HK-2 (cell line): ENCODE measurements around the gene ARMH3.
"Not testable (repeated sequence)": the region's sequence is repeated elsewhere in the genome, so short reads cannot be mapped to it uniquely, and the experiment has no call there.

ENCODE experiments used
- DNase-seq: peaks from one replicate; pipeline ENCODE4 v3.0.0-alpha.2; 2018; ENCODE audit not compliant: unreplicated experiment

ARMH3 gene

DNA sequence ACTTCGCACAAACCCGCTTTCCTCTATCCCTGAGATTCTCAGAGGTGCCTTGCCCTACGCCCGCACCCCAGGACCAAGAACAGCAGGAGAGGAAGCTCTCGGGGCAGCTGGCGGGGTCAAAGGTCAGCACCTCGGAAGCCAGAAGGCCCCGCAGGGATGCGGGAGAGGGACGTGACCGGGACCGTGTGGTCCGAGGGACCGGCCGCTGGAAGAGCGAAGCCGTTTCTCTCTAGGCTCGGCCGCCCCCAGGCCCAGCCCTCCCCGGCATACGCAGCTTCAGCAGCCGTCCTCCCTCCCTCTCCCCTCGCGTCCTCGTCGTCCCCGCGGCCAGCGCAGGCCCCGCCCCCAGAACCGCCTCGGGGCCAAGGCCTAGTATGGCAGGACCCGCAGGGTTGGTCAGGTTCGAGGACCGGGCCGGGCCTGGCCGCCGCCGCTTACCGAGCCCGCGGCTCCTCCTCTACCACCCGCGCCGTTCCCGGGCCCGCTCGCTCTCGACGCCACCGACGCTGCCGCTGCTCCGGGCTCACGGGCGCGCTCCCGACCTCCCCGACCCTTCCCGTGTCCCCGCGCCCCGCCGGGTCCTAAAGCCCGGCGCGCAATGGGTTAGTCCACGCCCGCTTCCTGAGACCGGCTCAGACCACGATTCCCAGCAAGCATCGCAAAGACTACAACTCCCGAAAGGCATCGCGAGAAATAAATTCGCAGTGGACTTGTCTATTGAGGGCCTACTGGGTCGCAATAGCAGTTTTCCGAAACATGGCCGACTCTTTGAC is at the start of gene ARMH3:
ARMH3 (minus strand) TSS at position 527 of the 773 bp plus-strand sequence. CDS start 16,059 bp downstream, outside the sequence.
- peak; percentile 96 for DNase-seq

GRCh38 chr10:102102421-102102820 is 46.4 kb upstream of the ARMH3 start:
- DNase-seq = no peak

GRCh38 chr10:102101152-102101551 is 45.2 kb upstream of the ARMH3 start:
- no peak for DNase-seq

DNA sequence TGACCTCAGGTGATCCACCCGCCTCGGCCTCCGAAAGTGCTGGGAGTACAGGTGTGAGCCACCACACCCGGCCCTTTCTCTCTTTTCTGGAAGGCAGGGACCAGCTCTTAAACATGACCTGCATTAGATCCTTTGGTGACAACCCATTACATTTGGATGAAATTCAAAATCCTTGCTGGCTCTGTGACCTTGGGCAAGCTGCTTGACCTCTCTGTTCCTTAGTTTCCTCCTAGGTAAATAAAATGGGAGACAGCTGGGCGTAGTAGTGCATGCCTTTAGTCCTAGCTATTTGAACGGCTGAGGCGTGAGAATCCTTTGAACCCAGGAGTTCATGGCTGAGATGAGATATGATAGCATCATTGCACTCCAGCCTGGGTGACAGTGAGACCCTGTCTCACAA is 40.5 kb upstream of the ARMH3 start:
- no peak for DNase-seq

GRCh38 chr10:102090772-102091171 is 34.8 kb upstream of the ARMH3 start:
- DNase-seq = no peak

DNA sequence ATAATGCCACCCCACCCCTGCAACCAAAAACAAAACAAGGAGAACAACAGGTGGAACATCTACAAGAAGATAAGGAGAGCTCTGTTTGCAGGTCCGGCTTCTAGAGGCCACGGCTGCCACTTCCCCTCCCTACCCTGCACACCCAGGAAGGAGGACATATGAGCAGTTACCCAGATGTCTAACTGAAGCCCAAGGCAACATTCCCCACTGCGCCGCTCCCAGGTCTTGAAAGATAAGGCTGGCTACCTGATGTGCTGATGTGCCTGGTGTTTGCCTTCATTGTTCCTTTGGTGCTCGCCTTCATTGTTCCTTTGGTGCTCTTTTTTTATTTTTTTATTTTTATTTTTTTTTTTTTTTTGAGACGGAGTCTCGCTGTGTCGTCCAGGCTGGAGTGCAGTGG is 30.2 kb upstream of the ARMH3 start:
- no peak for DNase-seq

- no peak for DNase-seq
Observed at GRCh38 chr10:102085336-102085735, 29.4 kb upstream of the ARMH3 start.

GRCh38 chr10:102083541-102083940 is 27.6 kb upstream of the ARMH3 start:
- DNase-seq = no peak

DNA sequence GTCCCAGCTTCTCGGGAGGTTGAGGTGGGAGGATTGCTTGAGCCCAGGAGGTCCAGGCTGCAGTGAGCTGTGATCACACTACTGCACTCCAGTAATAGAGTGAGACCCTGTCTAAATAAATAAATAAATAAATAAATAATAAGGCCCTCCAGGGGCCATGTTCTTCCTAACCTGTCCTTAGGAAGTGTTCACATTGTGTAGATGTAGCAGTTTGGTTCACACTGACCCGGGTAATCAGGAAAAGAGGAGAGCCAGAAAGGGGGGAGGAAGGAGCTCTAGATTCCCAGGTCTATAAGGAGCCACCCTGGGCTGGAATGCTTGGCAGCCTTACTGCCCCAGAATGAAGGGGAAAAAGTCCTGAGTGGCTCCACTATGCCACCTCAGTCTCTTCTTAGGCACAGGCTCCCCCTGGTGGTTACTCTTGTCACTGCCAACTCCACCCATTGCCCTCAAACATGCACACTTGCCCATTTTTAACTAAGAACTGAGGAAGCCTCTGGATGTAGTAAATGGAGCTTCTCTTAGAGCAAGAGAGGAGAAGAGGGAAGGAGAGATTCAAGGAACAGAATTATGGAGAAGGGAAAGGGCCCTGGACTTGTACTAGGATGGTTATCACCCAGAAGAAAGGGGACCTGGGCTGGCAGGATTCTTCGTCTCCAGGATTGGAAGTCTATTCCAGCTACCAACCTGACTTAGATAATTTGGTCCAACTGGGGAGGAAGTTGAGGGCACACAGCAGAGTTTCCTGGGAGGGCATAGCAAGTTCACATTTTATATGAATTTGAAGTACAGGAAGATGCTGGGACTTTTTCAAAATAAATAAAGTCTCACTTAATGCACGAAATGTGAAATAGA is 16.9 kb upstream of the ARMH3 start:
- peak; percentile 85 for DNase-seq

- DNase-seq = no peak
Observed at GRCh38 chr10:102069071-102069470, 13.1 kb upstream of the ARMH3 start.

DNA sequence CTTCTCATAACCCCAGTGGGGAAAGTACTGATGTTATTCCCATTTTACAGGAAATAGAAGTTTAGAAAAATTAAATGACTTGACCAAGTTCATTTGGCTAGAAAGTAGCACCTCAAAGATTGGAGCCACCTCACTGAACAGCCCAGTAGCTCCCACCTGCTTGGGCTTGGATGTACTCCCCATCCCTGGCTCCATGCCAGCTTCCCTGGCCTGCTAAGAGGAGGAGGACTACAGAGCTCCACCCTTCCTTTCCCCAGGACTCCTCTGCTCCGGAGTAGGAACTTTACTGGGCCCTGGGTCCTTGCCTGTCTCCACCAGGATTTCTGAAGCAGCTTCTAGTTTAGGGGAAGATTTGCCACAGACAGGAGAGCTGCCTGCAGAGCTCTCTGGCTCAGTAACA is 12.2 kb upstream of the ARMH3 start:
- DNase-seq = no peak

GRCh38 chr10:102067091-102067916 is 11.3 kb upstream of the ARMH3 start:
- DNase-seq = no peak

DNA sequence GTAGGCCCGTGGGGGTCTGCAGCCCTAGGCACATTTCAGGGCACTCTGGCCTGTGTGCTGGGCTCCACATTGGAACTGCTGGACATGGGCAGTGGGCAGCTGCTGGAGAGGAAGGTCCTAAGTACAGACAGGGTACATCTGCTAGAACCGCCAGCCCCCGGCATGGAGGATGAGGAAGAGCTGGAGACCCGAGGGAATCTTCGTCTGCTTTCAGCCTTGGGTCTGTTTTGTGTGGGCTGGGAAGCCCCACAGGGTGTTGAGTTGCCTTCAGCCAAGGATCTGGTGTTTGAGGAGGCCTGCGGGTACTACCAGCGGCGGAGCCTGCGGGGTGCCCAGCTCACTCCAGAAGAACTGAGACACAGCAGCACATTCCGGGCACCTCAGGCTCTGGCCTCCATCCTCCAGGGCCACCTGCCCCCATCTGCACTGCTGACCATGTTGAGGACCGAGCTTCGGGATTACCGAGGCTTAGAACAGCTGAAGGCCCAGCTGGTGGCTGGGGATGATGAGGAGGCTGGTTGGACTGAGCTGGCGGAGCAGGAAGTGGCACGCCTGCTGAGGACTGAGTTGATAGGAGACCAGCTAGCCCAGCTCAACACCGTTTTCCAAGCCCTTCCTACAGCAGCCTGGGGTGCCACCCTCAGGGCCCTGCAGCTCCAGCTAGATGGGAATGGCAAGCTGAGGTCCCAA is 10.6 kb upstream of the ARMH3 start:
- DNase-seq = no peak

DNA sequence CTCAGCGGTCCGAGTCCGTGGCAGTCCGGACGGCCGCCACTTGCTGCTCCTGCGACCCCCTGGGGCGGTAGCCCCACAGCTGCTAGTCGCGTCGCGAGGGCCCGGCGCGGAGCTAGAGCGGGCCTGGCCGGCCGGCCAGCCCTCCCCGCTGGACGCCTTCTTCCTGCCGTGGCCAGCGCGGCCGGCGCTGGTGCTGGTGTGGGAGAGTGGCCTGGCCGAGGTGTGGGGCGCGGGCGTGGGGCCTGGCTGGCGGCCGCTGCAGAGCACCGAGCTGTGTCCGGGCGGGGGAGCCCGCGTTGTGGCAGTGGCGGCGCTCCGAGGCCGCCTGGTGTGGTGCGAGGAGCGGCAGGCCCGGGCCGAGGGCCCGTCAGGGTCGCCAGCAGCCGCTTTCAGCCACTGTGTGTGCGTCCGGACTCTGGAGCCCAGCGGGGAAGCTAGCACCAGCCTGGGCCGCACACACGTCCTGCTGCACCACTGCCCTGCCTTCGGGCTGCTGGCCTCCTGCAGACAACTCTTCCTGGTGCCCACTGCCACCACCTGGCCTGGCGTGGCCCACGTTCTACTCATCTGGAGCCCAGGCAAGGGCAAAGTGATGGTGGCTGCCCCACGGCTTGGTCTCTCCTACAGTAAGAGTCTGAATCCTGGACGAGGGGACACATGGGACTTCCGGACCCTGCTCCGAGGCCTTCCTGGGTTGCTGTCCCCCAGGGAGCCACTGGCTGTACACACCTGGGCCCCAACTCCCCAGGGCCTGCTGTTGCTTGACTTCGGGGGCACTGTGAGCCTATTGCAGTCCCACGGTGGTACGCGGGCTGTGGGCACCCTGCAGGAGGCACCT is 9.8 kb upstream of the ARMH3 start:
- DNase-seq = peak; percentile 57

DNA sequence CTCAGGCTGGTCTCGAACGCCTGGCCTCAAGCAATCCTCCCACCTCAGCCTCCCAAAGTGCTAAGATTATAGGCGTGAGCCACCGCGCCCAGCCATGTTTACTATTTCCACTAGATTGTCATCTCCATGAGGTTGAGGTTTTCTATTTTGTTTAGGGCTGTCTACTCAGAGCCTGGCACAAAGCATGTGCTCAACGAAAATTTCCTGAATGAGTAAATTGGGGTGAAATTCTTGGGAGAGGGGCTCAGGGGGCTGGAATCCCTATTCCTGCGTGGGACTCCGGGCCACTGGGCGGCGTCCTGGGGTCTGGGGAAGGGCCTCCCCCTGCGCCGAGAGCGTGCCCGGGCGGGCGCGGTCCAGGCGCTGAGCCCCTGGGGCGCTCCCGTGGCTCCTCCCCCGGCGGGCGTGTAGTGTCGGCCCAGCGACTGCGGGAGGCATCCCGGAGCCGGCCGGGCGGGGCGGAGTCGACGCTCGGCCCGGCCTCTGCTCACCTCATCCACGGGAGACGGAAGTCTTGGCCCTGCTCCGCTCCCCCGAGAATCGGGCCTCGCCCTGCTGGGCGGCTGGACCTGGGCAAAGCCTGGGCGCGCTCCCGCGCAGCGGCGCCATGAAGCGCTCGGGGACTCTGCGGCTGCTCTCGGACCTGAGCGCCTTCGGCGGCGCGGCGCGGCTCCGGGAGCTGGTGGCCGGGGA is 9.0 kb upstream of the ARMH3 start, which contains the start of gene HPS6:
HPS6 (plus strand) TSS at position 482 of the 693 bp plus-strand sequence; CDS start at position 608, 126 bp downstream.
- DNase-seq = peak; percentile 91

DNA sequence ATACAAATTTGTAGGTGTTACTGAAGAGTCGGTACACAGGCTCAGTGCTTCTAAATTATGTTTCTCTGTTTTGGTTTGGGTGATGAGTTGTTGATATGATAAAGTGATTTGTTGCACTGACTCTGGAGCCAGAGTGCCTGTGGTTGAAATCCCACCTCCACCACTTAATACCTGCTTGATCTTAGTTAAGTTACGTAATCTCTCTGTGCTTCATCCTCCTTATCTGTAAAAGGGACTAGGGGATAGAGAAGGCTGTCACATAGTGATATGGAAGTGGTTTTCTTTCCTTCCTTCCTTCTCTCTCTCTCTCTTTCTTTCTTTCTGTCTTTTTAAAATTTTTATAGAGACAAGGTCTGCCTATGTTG is 8.5 kb upstream of the ARMH3 start:
- no peak for DNase-seq

DNA sequence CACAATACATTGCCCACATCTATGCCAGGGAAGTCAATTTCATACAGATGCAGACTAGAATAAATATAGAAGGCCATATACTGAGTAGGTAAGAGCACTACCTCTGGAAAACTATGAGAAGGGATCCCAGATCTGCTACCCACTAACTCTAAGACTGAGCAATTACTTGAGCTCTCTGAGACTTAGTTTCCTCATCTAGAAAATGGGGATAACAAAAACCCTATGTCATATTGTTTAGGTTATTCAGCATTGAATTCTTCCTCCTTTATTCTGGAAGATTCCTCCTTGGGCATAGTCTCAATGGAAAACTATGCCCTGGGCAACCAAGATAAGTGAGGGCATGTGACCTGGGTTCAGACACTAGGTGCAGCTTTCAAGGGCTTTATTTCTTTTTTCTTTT is 4.0 kb upstream of the ARMH3 start:
- no peak for DNase-seq

DNA sequence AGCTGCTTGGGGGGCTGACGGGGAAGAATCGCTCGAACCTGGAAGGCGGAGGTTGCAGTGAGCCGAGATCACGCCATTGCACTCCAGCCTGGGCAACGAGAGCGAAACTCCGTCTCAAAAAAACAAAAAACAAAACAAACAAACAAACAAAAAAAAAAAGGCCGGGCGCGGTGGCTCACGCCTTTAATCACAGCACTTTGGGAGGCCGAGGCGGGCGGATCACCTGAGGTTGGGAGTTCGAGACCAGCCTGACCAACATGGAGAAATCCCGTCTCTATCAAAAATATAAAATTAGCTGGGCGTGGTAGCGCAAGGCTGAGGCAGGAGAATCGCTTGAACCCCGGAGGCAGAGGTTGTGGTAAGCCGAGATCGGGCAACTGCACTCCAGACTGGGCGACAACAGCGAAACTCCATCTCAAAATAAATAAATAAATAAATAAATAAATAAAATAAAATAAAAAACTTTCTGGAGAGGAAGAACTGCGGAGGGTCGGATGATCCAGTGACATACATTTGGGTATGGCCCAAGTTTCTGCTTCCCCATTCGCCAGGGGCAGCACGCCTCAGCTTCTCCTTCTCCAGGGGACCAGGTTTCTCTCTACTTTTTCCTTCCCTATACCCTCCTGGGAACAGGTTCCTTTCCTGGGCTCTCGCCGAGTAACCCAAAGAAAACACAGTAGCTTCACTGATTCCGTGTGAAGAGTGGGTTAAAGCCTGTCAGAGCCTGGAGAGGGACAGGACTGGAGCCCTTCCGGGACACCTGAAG is 909 bp downstream of the ARMH3 start:
- DNase-seq = not testable (repeated sequence)

DNA sequence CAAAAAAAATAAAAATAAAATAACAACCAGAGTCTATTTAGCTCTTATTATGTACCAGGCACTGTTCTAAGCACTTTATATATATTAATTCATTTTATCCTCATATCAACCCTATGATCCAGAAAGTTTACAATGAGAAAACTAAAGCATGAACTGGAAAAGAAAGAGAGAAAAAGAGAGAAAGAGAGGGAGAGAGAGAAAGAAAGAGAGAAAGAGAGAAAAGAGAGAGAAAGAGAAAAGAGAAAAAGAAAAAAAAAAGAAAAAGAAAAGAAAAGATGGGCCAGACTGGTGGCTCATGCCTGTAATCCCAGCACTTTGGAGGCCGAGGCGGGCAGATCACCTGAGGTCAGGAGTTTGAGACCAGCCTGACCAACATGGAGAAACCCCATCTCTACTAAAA is 9.9 kb downstream of the ARMH3 start:
- no peak for DNase-seq
